ENCODE measurements around the gene RBBP4.

RBBP4 gene

GRCh38 chr1:32650752-32651460 is at the start of gene RBBP4:
Gene RBBP4 (plus strand): TSS chr1:32651208. CDS start chr1:32651307, 99 bp downstream.
- DNase-seq (ENCODE audit: low read depth) = peak; percentile 86
- TF ChIP-seq, protein P1, sequence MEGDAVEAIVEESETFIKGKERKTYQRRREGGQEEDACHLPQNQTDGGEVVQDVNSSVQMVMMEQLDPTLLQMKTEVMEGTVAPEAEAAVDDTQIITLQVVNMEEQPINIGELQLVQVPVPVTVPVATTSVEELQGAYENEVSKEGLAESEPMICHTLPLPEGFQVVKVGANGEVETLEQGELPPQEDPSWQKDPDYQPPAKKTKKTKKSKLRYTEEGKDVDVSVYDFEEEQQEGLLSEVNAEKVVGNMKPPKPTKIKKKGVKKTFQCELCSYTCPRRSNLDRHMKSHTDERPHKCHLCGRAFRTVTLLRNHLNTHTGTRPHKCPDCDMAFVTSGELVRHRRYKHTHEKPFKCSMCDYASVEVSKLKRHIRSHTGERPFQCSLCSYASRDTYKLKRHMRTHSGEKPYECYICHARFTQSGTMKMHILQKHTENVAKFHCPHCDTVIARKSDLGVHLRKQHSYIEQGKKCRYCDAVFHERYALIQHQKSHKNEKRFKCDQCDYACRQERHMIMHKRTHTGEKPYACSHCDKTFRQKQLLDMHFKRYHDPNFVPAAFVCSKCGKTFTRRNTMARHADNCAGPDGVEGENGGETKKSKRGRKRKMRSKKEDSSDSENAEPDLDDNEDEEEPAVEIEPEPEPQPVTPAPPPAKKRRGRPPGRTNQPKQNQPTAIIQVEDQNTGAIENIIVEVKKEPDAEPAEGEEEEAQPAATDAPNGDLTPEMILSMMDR (conservative IDR thresholded peaks at IDR 0.05; ENCODE audit: low read depth, low read length) = no peak
- peak within 1 kb of the TSS; percentile 77 for H3K4me3 ChIP-seq (ENCODE audit: low read length)

DNA sequence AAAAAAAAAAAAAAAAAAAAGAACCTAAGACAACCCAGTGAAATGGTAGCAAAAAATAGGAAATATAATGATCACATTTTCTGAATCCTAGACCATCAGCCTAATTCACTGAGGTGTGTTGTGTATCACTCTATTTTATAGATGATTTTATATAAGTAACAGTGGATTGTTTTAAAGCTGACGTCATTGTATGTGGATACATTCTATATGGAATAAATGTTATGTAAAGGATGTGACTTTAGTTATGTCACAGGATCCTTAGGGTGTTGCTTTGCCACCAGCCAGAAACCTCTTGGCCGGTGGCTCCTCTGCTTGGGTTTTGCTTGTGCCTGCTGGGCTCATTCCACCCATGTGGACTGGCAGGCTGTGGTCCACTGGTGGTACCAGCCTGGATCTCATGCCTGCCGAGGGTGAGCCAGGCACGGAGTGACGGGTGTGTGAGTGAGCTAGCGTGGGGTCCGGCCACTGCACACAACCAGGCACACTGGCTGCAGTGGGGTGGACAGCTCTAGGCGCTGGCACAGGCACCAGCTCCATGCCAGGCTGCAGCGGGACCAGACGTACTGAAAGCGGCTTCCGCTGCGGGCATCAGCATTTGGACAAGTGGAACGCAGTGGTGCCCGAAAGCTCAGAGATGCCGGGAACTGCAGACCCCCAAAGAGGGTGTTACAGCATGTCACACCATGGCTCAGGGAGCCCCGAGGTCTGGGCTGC is 45.1 kb upstream of the RBBP4 start:
- H3K4me3 ChIP-seq (ENCODE audit: low read length) = no peak overlapping the region
- no peak for DNase-seq (ENCODE audit: low read depth)
- TF ChIP-seq, protein P1 (conservative IDR thresholded peaks at IDR 0.05; ENCODE audit: low read depth, low read length) = no peak

- H3K4me3 ChIP-seq (ENCODE audit: low read length) = no peak overlapping the region
- DNase-seq (ENCODE audit: low read depth) = no peak
- TF ChIP-seq, protein P1 (conservative IDR thresholded peaks at IDR 0.05; ENCODE audit: low read depth, low read length) = no peak
Measured at GRCh38 chr1:32606565-32607371, 44.2 kb upstream of the RBBP4 start.

DNA sequence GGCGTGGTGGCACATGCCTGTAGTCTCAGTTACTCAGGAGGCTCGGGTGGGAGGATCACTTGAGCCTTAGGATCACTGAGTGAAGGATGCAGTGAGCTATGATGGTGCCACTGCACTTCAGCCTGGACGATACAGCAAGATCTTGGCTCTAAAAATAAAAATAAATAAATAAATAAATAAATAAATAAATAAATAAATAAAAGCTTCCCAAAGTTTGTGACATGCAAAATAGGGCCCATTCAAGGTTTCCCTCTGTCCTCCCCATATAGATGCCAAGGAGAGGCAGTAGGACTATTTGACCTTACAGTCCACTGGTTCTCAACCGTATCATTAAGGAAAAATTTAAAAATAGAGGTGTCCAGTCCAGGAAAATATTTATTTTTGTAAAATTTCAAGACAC is 41.8 kb upstream of the RBBP4 start:
- H3K4me3 ChIP-seq (ENCODE audit: low read length) = no peak overlapping the region
- TF ChIP-seq, protein P1 (conservative IDR thresholded peaks at IDR 0.05; ENCODE audit: low read depth, low read length) = no peak
- no peak for DNase-seq (ENCODE audit: low read depth)

DNA sequence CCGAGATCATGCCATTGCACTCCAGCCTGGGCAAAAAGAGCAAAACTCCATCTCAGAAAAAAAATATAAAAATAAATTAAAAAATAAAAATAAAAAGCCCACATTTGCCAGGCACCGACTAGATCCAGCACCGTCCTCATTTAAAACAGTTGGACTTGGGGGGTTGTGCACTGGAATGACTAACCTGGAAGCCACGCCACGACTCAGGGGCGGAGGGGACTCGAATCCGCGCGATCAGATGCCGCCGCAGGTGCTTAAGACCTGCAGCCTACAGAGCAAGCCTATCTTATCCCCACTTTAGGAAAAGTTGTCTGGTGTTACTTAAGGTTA is 39.2 kb upstream of the RBBP4 start:
- H3K4me3 ChIP-seq (ENCODE audit: low read length) = peak overlapping the region; percentile 77
- DNase-seq (ENCODE audit: low read depth) = no peak
- TF ChIP-seq, protein P1 (conservative IDR thresholded peaks at IDR 0.05; ENCODE audit: low read depth, low read length) = no peak

DNA sequence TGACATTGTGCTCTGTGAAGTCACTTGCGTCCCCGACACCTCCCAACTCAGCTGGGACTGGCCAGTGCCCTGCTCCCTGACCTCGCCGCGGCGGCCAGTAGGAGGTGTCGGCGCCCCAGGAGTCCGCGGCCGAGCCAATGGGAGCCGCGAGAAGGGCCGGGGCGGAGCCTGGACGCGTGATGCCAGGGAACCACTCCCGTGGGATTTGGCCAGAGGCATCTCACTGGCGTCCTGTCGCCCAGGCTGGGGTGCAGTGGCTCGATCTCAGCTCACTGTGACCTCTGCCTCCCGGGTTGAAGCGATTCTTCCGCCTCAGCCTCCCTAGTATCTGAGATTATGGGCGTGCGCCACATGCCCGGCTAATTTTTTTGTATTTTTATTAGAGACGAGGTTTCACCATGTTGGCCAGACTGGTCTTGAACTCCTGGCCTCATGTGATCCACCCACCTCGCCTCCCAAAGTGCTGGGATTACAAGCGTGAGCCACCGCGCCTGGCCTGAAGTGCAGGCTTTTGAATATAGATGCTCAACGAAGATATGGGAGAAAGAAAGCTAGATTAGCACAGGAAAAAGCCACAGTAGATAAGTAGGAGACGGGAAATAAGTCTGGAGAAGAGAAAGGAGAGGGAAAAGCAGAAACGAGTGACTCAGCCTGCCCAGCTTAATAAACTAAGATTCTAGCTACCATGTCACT is 38.7 kb upstream of the RBBP4 start:
- DNase-seq (ENCODE audit: low read depth) = peak; percentile 33
- H3K4me3 ChIP-seq (ENCODE audit: low read length) = peak overlapping the region; percentile 77
- TF ChIP-seq, protein P1 (conservative IDR thresholded peaks at IDR 0.05; ENCODE audit: low read depth, low read length) = peak; percentile 15
